Trophoblast cell (in vitro differentiated cells and primary cell): ENCODE data around the gene ANKRD13B.
"Not testable (repeated sequence)": the region's sequence is repeated elsewhere in the genome, so short reads cannot be mapped to it uniquely, and the experiment has no call there.

ENCODE experiments used
- DNase-seq, 2 donors: peaks; one replicate each; pipeline ENCODE4 v3.0.0-alpha.2; 2016
- H2AFZ ChIP-seq: 2 replicates; pipeline ENCODE4 v1.6.1; 2013; ENCODE audit warnings: low read length, moderate library complexity, mild to moderate bottlenecking; ENCODE audit not compliant: insufficient read depth, poor library complexity
- H2AK5ac ChIP-seq: 2 replicates; pipeline ENCODE4 v1.6.1; 2013; ENCODE audit warnings: mild to moderate bottlenecking, low read length
- H2BK120ac ChIP-seq: 2 replicates; pipeline ENCODE4 v1.6.1; 2013; ENCODE audit warnings: low read length, mild to moderate bottlenecking, moderate library complexity; ENCODE audit not compliant: insufficient read depth, poor library complexity
- H2BK12ac ChIP-seq: 2 replicates; pipeline ENCODE4 v1.6.1; 2013; ENCODE audit warnings: mild to moderate bottlenecking, low read length, moderate library complexity
- H2BK5ac ChIP-seq: 2 replicates; pipeline ENCODE4 v1.6.1; 2013; ENCODE audit warnings: low read length, low read depth, moderate library complexity, mild to moderate bottlenecking; ENCODE audit not compliant: poor library complexity
- H3K14ac ChIP-seq: 2 replicates; pipeline ENCODE4 v1.6.1; 2013; ENCODE audit warnings: mild to moderate bottlenecking, low read length
- H3K18ac ChIP-seq: 2 replicates; pipeline ENCODE4 v1.6.1; 2013; ENCODE audit warnings: mild to moderate bottlenecking, low read length
- H3K23ac ChIP-seq: 2 replicates; pipeline ENCODE4 v1.6.1; 2013; ENCODE audit warnings: low read length
- H3K27ac ChIP-seq: 2 replicates; pipeline ENCODE4 v1.5.1; 2013; ENCODE audit warnings: low read depth, mild to moderate bottlenecking, inconsistent platforms, low read length, moderate library complexity
- H3K27me3 ChIP-seq: 2 replicates; pipeline ENCODE4 v1.6.1; 2013; ENCODE audit warnings: inconsistent platforms, mild to moderate bottlenecking, low read length, moderate library complexity; ENCODE audit not compliant: insufficient read depth
- H3K36me3 ChIP-seq, 2 experiments: 1 replicate in 1 of 2; 2 replicates in 1 of 2; pipeline ENCODE4 v1.6.1; 2013; ENCODE audit warnings: low read length in 2 of 2, mild to moderate bottlenecking in 2 of 2, moderate library complexity in 1 of 2; ENCODE audit not compliant: insufficient read depth in 2 of 2, control insufficient read depth in 1 of 2
- H3K4ac ChIP-seq: 2 replicates; pipeline ENCODE4 v1.6.1; 2013; ENCODE audit warnings: low read depth, mild to moderate bottlenecking, low read length, moderate library complexity
- H3K4me1 ChIP-seq, 2 experiments: 1 replicate in 1 of 2; 2 replicates in 1 of 2; pipeline ENCODE4 v1.6.1; 2013; ENCODE audit warnings: low read length in 2 of 2, mild to moderate bottlenecking in 2 of 2, moderate library complexity in 1 of 2; ENCODE audit not compliant: insufficient read depth in 2 of 2, control insufficient read depth in 1 of 2
- H3K4me2 ChIP-seq: 2 replicates; pipeline ENCODE4 v1.6.1; 2013; ENCODE audit warnings: inconsistent platforms, mild to moderate bottlenecking, low read length, moderate library complexity
- H3K4me3 ChIP-seq: 2 replicates; pipeline ENCODE4 v1.5.1; 2013; ENCODE audit warnings: mild to moderate bottlenecking, low read depth, low read length, inconsistent platforms
- H3K79me1 ChIP-seq: one replicate; pipeline ENCODE4 v1.6.1; 2013; ENCODE audit warnings: low read length
- H3K79me2 ChIP-seq: 2 replicates; pipeline ENCODE4 v1.6.1; 2013; ENCODE audit warnings: low read length, mild to moderate bottlenecking; ENCODE audit not compliant: control insufficient read depth, insufficient read depth, poor library complexity
- H3K9ac ChIP-seq: 2 replicates; pipeline ENCODE4 v1.6.1; 2013; ENCODE audit warnings: mild to moderate bottlenecking, low read length
- H3K9me3 ChIP-seq: 2 replicates; pipeline ENCODE4 v1.6.1; 2013; ENCODE audit warnings: low read depth, mild to moderate bottlenecking, control low read depth, inconsistent platforms, low read length; ENCODE audit not compliant: insufficient read depth
- H4K12ac ChIP-seq: 2 replicates; pipeline ENCODE4 v1.6.1; 2013; ENCODE audit warnings: low read depth, mild to moderate bottlenecking, low read length, moderate library complexity
- H4K8ac ChIP-seq: 2 replicates; pipeline ENCODE4 v1.6.1; 2013; ENCODE audit warnings: low read depth, mild to moderate bottlenecking, low read length, moderate library complexity
- H4K91ac ChIP-seq: one replicate; pipeline ENCODE4 v1.6.1; 2013; ENCODE audit warnings: low read depth, mild to moderate bottlenecking, low read length, moderate library complexity
- WGBS: extraction: QIAGEN DNeasy Blood & Tissue Kit; methylation state at CpG from one replicate; pipeline ENCODE4 v1.1.7; 2013; ENCODE audit warnings: missing lambda C conversion rate; ENCODE audit not compliant: insufficient read length, insufficient coverage; ENCODE audit errors: extremely low coverage; 5-methylcytosine and 5-hydroxymethylcytosine counted together

The ANKRD13B gene

GRCh38 chr17:29558139-29558538 lies 34.8 kb upstream of the ANKRD13B start:
- no CpG with 5 or more reads among the region's 5 CpGs for WGBS
- not testable (repeated sequence) for H3K4me2 ChIP-seq, DNase-seq

GRCh38 chr17:29559640-29560039 lies 33.3 kb upstream of the ANKRD13B start:
- Histone ChIP-seq H2BK12ac (no peak overlapping the region), H4K12ac (no peak overlapping the region), H2AFZ (no peak overlapping the region), H3K23ac (no peak overlapping the region), H4K91ac (no peak overlapping the region), H3K4me2 (no peak overlapping the region), H3K9ac (no peak overlapping the region), H3K4ac (no peak overlapping the region), H3K79me2 (no peaks in the 10 kb centered on the region), H3K14ac (no peak overlapping the region), H3K4me3 (no peak overlapping the region), H3K27ac (no peak overlapping the region), H2AK5ac (no peak overlapping the region), H4K8ac (no peak overlapping the region), H3K27me3 (no peaks in the 10 kb centered on the region), H2BK5ac (no peak overlapping the region), H3K79me1 (no peaks in the 10 kb centered on the region), H3K18ac (no peak overlapping the region), H3K4me1 (no peaks in the 10 kb centered on the region), H3K36me3 (no peaks in the 10 kb centered on the region), H3K9me3 (peaks cover 3% of the 10 kb centered on the region), H2BK120ac (no peak overlapping the region)
- DNase-seq = no peak
- WGBS = no CpG with 5 or more reads among the region's 2 CpGs

More at GRCh38 chr17:29558139-29558538, 34.8 kb upstream of the ANKRD13B start:
- H3K27me3 ChIP-seq, H3K18ac ChIP-seq, H3K14ac ChIP-seq, H3K27ac ChIP-seq, H3K4me3 ChIP-seq, H4K91ac ChIP-seq, H3K79me2 ChIP-seq, H2BK12ac ChIP-seq, H3K4me1 ChIP-seq, H3K36me3 ChIP-seq, H2BK5ac ChIP-seq, H2AK5ac ChIP-seq, H4K12ac ChIP-seq, H3K9ac ChIP-seq, H3K4ac ChIP-seq, H3K9me3 ChIP-seq, H3K23ac ChIP-seq, H2BK120ac ChIP-seq, H4K8ac ChIP-seq, H2AFZ ChIP-seq, H3K79me1 ChIP-seq: not testable (repeated sequence)

GRCh38 chr17:29560316-29560715 lies 32.6 kb upstream of the ANKRD13B start:
- no peak overlapping the region for H3K4me2 ChIP-seq
- no CpG with 5 or more reads among the region's 6 CpGs for WGBS

DNA sequence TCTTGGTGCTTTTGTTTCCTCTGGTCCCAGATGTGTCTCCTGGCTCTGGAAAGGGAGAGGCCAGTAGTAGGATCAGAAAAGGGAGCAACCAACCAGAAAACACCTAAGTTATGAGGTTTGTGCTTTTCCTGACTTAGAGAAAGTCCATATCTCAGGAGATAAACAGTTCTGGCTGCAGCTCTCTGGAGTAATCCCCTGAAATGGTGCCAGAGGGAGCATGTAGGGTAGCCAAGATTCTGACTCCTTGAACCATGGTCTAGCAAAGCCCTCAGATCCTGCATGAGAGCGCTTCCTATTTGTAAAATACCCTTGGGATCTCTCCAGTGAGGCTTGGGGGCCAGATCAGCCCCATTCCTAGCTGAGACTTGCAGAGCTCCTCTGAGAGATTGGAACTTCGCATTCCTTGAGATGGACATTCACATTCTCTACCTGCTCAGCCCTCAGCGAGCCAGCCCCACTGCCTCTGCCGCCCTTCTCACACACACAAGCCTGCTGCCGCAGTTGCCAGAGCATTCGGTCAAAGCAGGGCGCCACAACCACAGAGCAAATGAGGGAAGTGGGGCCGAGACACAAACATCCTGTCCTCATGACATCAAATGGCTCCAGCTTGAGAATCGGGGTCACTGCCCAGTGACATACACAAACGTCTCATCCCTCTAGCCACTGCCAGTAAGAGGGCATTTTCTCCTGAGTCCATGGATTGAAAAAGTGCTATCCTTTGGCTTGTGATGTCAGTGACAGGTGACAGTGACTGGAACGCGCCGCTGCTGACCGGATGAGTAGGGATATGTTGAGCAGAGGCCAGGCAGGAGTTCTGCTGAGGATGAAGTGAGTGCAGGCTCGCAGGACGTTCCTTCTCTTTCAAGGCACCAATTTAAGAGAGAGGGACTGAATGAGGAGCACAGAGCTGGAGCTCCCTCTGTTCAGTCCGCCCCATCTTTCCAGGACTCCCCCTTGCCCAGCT lies 31.1 kb upstream of the ANKRD13B start:
- Histone ChIP-seq H2AK5ac (no peak overlapping the region), H4K12ac (no peak overlapping the region), H3K4me1 (peaks cover 9 to 11% of the 10 kb centered on the region in 2 experiments), H4K8ac (no peak overlapping the region), H3K27me3 (peaks cover 8% of the 10 kb centered on the region), H3K4ac (no peak overlapping the region), H2BK120ac (no peak overlapping the region), H3K4me2 (no peak overlapping the region), H3K27ac (no peak overlapping the region), H3K79me2 (no peaks in the 10 kb centered on the region), H3K36me3 (no peaks in the 10 kb centered on the region), H2BK12ac (no peak overlapping the region), H3K4me3 (no peak overlapping the region), H3K79me1 (no peaks in the 10 kb centered on the region), H3K14ac (no peak overlapping the region), H3K23ac (no peak overlapping the region), H4K91ac (no peak overlapping the region), H2AFZ (no peak overlapping the region), H2BK5ac (no peak overlapping the region), H3K18ac (no peak overlapping the region), H3K9ac (no peak overlapping the region), H3K9me3 (peaks cover 3% of the 10 kb centered on the region)
- peak in 1 of 2 donors; percentile 7 for DNase-seq
- WGBS = no CpG with 5 or more reads among the region's 17 CpGs

More at GRCh38 chr17:29560316-29560715, 32.6 kb upstream of the ANKRD13B start:
- no peak overlapping the region for H2BK5ac ChIP-seq
- no peak overlapping the region for H4K12ac ChIP-seq
- no peak overlapping the region for H4K8ac ChIP-seq
- no peaks in the 10 kb centered on the region for H3K4me1 ChIP-seq
- peaks cover 3% of the 10 kb centered on the region for H3K9me3 ChIP-seq
- H3K27me3 ChIP-seq = no peaks in the 10 kb centered on the region
- no peaks in the 10 kb centered on the region for H3K36me3 ChIP-seq
- no peak overlapping the region for H3K23ac ChIP-seq
- no peak overlapping the region for H2AFZ ChIP-seq
- no peak overlapping the region for H3K14ac ChIP-seq
- H3K27ac ChIP-seq = no peak overlapping the region
- H3K18ac ChIP-seq = no peak overlapping the region
- no peak overlapping the region for H3K4me3 ChIP-seq
- no peak overlapping the region for H2AK5ac ChIP-seq
- H3K9ac ChIP-seq = no peak overlapping the region
- H4K91ac ChIP-seq = no peak overlapping the region
- peak in 1 of 2 donors; percentile 77 for DNase-seq
- H2BK120ac ChIP-seq = no peak overlapping the region
- no peaks in the 10 kb centered on the region for H3K79me2 ChIP-seq
- no peaks in the 10 kb centered on the region for H3K79me1 ChIP-seq
- no peak overlapping the region for H3K4ac ChIP-seq
- no peak overlapping the region for H2BK12ac ChIP-seq
